Hepatic stellate cell (primary cell): ENCODE data around the gene ZNF300.
"Not testable (repeated sequence)": the region's sequence is repeated elsewhere in the genome, so short reads cannot be mapped to it uniquely, and the experiment has no call there.

Source experiments
- DNase-seq: peaks from one replicate; pipeline ENCODE4 v3.0.0; 2011; ENCODE audit warnings: low spot score

Gene ZNF300

DNA sequence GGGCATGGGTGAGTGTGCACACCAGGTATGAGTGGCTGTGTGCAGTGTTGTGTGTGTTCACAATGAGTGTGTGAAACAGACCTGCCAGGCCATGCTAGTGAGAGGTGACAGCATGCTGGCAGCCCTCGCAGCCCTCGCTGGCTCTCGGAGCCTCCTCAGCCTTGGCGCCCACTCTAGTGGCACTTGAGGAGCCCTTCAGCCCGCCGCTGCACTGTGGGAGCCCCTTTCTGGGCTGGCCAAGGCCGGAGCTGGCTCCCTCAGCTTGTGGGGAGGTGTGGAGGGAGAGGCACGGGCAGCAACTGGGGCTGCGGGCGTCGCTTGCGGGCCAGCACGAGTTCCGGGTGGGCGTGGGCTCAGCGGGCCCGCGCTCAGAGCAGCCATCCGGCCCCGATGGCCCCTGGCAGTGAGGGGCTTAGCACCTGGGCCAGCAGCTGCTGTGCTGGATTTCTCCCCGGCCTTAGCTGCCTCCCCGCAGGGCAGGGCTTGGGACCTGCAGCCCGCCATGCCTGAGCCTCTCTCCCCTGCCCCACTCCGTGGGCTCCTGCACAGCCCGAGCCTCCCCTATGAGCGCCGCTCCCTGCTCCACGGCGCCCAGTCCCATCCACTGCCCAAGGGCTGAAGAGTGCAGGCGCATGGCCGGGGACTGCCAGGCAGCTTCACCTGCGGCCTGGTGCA, 59.5 kb downstream of the ZNF300 start:
- DNase-seq: not testable (repeated sequence)
